GM18861 (cell line): Measurements from ENCODE around the gene MYCT1.

Source experiments
- ATAC-seq: cut with Tn5 transposase; IDR thresholded peaks from one replicate; pipeline ENCODE4 v1.9.1; 2021; ENCODE audit not compliant: unreplicated experiment

The MYCT1 gene

GRCh38 chr6:152721956-152722355 lies 24.3 kb downstream of the MYCT1 start:
- ATAC-seq = no peak

DNA sequence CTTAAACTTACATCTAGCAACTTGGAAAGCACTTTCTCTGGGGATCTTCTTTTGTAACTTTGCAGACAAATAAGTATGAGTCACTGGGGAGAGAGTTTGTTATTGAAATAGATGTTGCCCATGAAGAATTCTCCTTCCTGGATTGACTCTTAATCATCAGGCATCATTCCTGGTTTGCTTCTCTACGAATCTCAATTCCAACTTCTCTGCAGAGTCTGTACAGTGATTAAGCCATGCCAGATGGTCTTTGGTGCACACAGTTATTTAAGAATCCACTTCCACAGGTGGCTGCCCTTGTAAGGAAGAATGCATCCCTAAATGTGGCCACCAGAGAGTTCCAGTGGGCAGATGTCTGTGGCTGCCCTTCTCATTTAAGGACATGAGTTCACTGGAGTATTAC lies 25.7 kb downstream of the MYCT1 start:
- no peak for ATAC-seq

DNA sequence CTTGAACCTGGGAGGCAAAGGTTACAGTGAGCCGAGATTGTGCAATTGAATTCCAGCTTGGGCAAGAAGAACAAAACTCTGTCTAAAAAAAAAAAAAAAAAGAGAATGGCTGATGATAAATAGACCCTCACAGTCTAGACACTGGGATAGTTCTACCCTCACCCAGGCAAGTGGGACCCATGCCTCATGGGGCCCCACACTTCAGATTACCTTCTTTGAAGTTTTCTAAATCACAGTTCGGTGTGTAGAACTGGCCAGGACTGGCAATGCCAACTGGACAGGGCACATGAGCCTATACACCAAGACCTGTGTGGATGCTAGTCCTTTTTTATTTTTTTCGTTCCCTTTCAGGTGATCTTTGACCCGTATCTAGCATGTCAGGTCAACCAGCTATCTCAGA lies 28.6 kb downstream of the MYCT1 start:
- no peak for ATAC-seq

- no peak for ATAC-seq
Observed at GRCh38 chr6:152727507-152727906, 29.8 kb downstream of the MYCT1 start.

DNA sequence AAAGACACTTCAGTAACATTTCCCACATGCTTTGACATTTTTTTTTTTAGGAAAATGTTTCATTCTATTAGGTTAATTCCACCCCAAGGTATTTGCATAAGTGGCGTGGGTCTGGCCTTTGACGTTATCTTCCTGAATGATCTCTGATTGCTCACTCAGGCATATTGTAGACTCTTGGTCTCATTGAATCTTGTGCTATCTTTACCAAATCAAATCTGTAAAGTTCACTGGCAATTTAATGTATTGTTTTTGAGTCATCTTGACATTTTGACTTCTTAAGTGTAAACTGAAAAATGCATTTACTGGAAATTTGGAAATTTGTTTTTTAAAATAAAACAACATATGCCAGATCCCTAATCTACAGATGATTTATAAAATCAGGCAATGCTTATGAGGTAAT lies 36.9 kb downstream of the MYCT1 start:
- ATAC-seq = no peak

DNA sequence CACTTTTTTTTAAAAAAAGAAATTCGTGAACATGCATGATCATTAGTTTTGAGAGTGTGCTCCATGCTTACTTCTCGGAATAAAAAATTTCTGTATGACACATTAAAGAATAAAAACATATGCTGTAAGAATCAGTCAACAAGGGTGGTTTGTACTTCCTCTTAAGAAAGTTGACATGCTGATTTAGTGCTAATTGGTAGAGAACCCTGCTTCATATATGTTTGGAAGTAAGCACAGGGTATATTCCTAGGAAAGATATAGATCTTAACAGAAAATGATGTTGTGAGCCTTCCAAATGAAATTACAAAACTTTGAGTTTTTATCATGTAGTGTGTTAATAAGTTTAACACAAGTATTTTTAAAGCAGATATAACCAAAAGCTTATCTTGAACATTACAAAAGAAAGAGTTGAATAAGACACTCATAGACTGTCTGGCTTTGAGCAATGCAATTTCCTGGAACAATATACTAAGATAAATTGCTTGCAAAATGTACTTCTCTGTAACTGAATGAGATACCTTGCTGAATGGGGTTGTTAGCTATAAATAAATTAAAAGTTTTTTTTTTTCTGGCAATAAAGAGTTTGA lies 39.1 kb downstream of the MYCT1 start:
- ATAC-seq = no peak

GRCh38 chr6:152745509-152746171 lies 47.9 kb downstream of the MYCT1 start:
- no peak for ATAC-seq

- no peak for ATAC-seq
Observed at GRCh38 chr6:152746172-152746553, 48.5 kb downstream of the MYCT1 start.

DNA sequence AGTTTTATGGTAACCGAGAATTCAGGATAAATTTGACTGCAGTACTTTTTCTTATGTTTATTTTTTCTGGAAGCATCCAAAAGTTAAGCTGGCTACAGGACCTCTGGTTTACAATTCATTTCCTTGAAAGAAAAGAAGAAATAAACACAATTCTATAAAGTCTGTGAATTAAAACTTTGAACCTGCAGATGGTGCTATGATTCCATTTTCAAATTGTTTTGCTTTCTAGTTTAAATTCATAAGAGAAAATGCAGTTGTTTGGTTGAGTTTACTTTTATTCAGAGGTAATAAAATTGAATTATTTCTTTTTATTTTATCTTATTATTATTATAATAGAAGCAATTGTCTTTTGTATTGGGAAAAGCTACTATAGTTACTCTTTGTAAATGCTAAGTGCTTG lies 51.1 kb downstream of the MYCT1 start:
- no peak for ATAC-seq

GRCh38 chr6:152749336-152749735 lies 51.6 kb downstream of the MYCT1 start:
- ATAC-seq = no peak

GRCh38 chr6:152750694-152751093 lies 53.0 kb downstream of the MYCT1 start, which contains the start of gene VIP:
TSS of gene VIP (plus strand) at chr6:152750797. CDS start at chr6:152752178, 1,381 bp downstream.
- no peak for ATAC-seq

GRCh38 chr6:152765331-152765730 lies 67.6 kb downstream of the MYCT1 start:
- ATAC-seq = no peak

GRCh38 chr6:152769159-152769558 lies 71.5 kb downstream of the MYCT1 start:
- ATAC-seq = no peak

DNA sequence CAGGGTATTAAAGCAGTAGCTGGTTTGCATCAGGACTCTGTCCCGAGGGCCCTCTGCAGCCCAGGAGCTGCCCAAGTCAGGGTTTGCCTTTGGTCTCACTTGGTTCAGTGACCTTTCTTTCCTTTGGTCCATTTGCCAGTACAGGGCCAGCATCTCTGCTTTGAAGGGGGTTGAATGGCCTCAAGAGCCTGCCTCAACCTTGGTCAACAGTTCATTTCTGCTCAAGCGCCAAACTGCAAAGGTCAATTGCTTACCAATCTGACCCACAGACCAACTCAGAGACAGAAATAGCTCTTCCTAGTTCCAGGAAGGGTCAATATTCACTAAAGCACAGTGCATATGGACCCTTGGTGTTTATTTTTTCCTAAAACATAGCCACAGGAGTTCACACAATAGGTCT lies 72.3 kb downstream of the MYCT1 start:
- ATAC-seq = no peak

GRCh38 chr6:152771061-152771687 lies 73.5 kb downstream of the MYCT1 start:
- no peak for ATAC-seq
